NCI-H446 treated with DMSO at 0.1 percent for 48 hours (cell line): ENCODE data around the gene CYS1.

Experiments used
- DNase-seq: peaks from one replicate; lab custom pipeline; 2025; lab: John Stamatoyannopoulos, UW

CYS1 gene

DNA sequence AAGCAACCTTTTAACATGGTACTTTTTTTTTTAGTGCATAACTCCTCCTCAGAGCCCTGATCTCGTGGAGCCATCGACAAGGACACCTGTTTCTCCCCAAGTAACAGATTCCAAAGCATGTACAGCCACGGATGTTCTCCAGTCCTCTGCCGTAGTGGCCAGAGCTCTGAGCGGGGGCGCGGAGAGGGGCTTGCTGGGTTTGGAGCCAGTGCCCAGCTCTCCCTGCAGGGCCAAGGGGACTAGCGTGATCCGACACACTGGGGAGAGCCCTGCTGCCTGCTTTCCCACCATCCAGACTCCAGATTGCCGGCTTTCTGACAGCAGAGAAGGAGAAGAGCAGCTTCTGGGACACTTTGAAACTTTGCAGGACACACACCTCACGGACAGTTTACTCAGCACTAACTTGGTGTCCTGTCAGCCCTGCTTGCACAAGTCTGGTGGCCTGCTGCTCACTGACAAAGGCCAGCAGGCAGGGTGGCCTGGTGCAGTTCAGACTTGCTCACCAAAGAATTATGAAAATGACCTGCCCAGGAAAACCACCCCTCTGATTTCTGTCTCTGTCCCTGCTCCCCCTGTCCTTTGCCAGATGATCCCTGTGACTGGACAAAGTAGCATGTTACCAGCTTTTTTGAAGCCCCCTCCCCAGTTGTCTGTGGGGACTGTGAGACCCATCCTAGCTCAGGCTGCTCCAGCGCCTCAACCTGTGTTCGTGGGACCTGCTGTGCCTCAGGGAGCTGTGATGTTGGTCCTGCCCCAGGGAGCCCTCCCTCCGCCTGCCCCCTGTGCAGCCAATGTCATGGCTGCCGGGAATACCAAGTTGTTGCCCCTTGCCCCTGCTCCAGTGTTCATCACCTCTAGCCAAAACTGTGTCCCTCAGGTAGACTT is 32.4 kb downstream of the CYS1 start:
- no peak for DNase-seq

GRCh38 chr2:10046931-10047330 is 33.3 kb downstream of the CYS1 start:
- no peak for DNase-seq

DNA sequence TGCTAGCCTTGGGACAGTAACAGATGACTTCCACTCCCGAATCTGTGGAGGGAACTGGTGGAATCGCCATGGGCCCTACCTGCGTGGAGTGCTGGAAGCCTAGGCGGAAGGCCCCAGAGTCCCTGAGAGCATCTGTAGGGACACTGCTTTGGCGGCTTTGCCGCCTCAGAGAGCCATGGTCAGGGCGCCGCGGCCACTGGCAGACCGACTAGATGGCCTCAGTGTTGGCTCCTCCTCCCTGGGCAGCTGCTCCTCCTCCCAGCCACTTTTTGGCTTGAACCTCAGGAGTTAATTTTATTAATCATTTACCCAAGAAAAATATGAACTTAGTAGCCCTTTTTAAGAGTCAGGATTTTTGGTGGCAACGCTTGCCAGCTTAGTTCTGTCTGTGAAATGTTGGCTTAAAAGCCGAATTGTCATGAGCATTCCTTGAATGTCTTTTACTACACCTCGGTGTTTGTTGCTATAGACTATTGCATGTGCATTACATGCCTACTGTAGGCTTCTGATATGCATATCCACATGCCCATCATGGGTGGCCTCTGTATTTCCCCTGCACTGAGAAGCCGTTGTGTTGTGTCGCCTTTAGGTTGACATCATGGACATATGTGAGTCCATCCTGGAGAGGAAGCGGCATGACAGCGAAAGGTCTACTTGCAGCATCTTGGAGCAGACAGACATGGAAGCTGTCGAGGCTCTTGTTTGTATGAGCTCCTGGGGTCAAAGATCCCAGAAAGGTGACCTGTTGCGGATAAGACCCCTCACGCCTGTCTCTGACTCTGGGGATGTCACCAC is 34.5 kb downstream of the CYS1 start:
- DNase-seq: no peak

GRCh38 chr2:10043906-10044601 is 36.2 kb downstream of the CYS1 start:
- DNase-seq: peak; percentile 90

GRCh38 chr2:10043256-10043905 is 36.8 kb downstream of the CYS1 start, which contains the start of gene KLF11:
KLF11 (plus strand) TSS chr2:10043550; CDS start chr2:10043717, 167 bp downstream.
- DNase-seq: peak; percentile 81

DNA sequence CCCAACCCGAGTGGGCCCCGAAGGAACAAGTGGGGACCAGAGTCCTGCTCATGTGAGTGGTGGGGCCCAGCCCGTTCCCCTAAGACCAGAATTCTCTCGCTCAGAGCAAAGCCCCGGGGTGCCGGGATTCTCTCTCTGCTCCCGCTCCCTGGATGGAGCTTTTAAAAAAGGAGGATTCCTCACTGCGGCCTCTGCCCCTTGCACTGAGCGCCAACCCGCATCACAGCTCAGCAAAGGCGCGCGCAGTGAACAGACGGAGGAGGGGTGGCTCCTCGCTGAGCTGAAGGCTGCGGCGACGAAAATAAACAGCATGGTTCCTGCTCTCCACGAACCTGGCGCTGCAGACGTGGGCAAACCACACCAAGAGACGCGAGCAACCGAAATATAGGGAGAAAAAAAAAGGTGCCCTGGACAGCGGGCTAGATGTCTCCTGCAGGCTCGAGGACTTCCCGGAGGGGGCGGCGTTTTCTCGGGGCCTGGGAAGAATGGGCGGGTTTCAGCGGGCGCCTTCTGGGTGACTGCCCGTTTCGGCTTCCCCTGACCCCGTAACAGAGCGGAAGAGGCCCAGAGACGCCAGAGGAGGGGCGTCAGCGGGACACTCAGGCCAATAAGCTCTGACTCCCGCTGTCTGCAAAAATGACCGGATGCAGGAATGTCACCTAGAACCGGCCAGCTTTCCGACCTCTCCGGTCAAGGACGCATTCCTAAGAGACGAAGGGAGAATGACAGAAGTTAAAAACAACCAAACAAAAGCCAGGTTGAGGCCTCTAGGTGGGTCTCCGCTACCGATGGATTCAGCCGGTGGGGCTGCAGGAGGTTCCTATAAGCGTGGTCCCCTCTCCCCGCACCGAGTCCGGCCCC is 37.7 kb downstream of the CYS1 start:
- DNase-seq: no peak

GRCh38 chr2:10041711-10042110 is 38.5 kb downstream of the CYS1 start:
- DNase-seq: no peak

GRCh38 chr2:10039658-10040410 is 40.4 kb downstream of the CYS1 start:
- peak; percentile 90 for DNase-seq

DNA sequence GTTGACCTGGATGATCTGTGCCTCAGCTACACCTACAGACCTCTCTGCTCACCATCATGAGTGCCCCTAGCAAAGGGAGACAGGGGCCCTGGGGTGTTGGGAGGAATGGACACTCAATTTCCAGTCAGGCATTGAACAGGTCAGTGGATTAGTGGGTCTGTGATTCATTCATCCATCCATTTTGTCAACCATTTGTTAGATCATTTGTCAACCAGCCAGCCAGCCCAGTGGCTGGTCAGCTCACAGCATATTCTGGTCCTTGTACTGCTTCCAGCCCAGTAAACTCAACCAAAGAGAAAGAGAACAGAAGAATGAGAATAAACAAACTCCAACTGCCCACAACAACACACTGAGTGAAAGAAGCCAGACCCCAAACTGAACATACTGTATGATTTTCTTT is 41.5 kb downstream of the CYS1 start:
- DNase-seq: no peak

DNA sequence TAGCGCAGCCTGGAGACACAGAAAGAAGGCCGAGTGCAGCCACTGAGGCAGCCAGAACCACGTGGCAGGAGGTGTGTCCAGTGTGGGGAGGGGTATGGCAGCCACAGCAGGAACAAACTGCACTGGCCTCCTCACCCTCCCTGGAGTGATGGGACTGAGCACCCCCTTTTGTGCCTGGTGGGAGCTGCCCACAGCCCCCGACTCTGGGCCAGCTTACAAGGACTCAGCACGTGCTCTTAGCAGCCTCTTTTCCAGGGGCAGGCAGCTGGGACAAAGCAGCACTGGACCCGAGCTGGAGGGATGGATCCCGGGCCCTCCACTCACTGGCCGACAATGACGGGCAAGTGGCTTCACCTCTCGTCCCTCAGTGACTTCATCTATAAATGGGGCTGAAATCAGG is 42.1 kb downstream of the CYS1 start:
- no peak for DNase-seq

DNA sequence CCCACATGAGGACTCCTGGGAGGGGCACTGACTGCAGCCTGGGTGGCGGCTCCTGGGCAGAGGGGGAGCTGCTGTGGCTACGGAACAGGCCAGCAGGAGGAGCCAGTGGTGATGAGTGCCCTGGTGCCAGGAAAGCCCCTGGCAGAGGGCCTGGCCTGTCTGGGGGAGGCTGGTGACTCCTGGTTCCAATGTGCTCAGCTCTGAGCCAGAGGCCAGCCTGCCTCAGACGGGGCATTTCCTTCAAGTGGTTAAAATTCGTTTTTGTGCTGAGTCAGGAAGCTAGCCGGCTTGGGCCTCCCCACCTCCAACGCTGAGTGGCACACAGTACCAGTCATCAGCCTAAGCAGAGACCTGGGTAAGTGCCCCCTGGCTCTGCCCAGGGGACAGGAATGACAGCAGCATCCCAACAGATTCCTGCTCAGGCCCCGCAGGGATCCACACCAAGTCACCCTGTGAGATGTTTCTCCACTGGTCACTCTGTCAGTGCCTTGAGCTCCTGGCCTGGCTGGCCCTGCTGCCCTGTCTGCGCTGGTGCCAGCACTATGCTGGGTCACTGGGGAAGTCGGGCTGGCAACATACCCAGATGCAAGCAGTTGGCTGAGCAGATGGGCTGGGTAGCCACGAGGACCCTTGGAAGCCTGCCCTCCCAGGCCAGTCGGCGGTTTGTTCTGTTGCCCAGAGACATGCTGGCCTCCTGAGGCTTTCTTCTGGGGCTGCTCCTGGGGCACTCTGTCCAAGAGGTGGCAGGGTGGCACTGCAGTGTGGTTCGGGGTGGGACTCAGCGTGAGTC is 43.9 kb downstream of the CYS1 start:
- peak; percentile 61 for DNase-seq

GRCh38 chr2:10035633-10036032 is 44.6 kb downstream of the CYS1 start:
- DNase-seq: no peak

DNA sequence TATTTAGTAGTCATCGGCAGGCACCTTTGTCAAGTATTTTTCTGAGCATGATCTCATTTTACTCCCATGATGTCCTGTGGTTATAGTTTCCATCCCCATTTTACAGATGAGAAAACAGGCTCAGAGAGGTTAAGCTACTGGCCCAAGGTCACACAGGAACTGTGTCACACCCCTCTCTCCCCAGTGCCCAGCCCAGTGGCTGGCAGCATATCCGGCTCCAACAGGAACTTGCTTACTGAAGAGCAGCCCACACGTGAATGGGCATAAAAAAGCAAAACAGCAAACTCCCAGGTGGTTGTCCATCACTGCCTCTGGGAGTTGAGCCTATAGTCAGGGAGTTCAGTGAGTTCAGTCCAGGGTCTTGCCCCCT is 45.2 kb downstream of the CYS1 start:
- no peak for DNase-seq

DNA sequence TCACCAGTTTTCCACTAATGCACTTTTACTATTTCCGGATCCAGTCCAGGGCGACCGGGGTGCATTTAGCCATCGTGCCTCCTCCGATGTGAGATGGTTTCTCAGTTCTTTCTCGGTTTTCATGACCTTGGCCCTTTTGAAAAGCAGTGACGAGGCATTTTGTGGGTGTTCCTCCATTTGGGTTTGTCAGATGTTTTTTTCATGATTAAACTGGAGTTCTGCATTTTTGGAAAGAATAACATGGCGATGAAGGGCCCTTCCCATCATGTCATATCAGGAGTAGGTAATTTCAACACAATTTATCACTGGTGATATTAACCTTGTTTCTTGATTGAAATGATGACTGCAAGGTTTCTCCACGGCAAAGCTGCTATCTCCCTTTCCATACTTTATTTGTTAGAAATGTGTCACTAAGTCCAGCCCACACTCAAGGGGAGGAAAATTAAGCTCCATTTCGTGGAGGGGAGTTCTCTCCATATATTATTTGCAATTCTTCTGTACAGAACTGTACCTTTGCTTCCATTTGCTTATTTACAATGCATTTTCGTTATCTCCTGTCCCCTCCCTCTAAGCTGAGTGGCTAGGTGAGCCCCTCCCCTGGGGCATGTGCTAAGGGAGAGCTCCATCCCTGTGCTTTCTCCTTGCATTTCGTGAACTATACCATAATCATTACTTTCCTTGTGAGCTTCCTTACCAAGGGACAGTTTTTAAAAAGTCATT is 45.7 kb downstream of the CYS1 start:
- DNase-seq: no peak

DNA sequence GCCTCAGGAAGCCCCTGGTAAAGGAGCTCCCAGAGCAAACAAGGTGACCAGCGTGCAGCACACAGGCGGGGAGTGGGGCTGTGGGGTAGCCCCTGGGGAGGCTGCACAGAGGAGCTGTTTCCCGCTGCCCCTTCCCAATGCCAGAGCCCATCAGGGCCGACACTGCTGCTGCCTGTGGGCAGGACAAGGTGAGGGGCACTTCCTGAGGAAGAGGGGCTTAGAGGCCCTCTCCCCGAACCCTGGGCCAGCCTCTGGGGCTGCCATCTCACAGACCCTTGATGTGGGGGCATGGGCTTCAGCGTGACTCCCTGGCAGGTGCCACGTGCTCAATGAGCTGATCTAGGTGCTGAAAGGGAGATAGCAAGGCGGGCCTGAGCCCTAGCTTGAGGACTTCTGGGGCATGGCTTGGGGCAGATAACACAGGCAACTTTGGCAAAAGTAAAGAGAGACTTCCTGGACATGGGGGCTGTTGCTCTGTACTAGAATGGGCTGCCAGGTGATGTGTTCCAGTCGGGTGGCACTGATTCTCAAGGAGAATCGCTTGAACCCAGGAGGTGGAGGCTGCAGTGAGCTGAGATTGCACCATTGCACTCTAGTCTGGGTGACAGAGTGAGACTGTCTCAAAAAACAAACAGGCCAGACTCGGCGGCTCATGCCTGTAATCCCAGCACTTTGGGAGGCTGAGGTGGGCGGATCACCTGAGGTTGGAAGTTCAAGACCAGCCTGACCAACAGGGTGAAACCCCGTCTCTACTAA is 46.8 kb downstream of the CYS1 start:
- DNase-seq: no peak

GRCh38 chr2:10032746-10033105 is 47.5 kb downstream of the CYS1 start:
- no peak for DNase-seq

GRCh38 chr2:10031886-10032745 is 48.1 kb downstream of the CYS1 start:
- DNase-seq: no peak
